ENCODE measurements around the gene TOP1.

GRCh38 chr20:41110930-41111577 lies 82.4 kb downstream of the TOP1 start:
- TF ChIP-seq CTCF (conservative IDR thresholded peaks at IDR 0.05; ENCODE audit: low read depth, low read length): no peak
- no peak for TF ChIP-seq EZH2 (IDR thresholded peaks at IDR 0.05; ENCODE audit: borderline replicate concordance, low read depth, low read length, poor library complexity, severe bottlenecking)
